Measurements from ENCODE around the gene CALML3. TPM values are rescaled to one million over a fixed set of nuclear protein-coding genes. Genes with fewer than 3 reads are reported as not detected.

The CALML3 gene
- total and polyA plus RNA-seq, 2 donors (not counting 1 experiment from before 2014, with no cell fraction given), result not detected

DNA sequence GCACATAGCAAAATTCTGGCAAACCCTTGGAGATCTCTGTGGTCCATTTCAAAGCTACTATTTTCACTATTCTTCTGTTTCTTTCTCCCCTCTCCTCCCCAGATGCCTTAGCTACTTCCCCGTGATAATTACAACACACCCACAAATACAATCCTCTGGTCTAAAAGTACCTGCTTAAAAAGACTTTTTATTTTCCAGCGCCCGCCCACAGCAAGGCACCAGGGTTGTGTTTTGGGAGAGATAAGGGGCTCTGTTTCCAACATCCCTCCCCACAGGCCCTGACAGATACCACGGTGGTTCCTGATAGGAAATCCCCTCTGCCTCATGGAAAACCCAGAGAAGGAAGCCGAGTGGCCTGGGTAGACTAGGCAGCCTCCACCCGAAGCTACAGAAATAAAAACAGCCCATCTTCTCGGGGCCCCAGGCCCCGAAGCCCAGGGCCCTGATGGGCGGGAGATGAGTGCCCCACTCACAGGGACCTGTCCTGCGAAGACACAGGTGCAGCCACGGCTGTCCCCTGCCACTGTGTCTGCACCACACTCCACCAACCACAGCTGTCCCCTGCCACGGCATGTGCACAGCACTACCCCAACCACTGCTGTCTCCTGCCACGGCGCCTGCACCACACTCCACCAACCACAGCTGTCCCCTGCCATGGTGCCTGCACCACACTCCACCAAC, 45.1 kb upstream of the CALML3 start:
- H3K4me1 ChIP-seq (ENCODE audit: control insufficient read depth, extremely low read depth, insufficient read depth, low read length), result no peaks in the 10 kb centered on the region
- TF ChIP-seq EZH2 (IDR thresholded peaks at IDR 0.05; ENCODE audit: low read length, missing control alignments), result no peak
- TF ChIP-seq, protein P1, sequence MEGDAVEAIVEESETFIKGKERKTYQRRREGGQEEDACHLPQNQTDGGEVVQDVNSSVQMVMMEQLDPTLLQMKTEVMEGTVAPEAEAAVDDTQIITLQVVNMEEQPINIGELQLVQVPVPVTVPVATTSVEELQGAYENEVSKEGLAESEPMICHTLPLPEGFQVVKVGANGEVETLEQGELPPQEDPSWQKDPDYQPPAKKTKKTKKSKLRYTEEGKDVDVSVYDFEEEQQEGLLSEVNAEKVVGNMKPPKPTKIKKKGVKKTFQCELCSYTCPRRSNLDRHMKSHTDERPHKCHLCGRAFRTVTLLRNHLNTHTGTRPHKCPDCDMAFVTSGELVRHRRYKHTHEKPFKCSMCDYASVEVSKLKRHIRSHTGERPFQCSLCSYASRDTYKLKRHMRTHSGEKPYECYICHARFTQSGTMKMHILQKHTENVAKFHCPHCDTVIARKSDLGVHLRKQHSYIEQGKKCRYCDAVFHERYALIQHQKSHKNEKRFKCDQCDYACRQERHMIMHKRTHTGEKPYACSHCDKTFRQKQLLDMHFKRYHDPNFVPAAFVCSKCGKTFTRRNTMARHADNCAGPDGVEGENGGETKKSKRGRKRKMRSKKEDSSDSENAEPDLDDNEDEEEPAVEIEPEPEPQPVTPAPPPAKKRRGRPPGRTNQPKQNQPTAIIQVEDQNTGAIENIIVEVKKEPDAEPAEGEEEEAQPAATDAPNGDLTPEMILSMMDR (conservative IDR thresholded peaks at IDR 0.05 in 1 of 2, IDR thresholded peaks at IDR 0.05 in 1 of 2; ENCODE audit: low read depth in 1 of 2, low read length in 2 of 2), result no peak
- no peaks in the 10 kb centered on the region for H3K27me3 ChIP-seq (ENCODE audit: control insufficient read depth, insufficient read depth, low read length)
- no peak overlapping the region for H3K4me2 ChIP-seq (ENCODE audit: extremely low read depth, insufficient read depth, low read length)
- no peaks in the 10 kb centered on the region for H3K9me3 ChIP-seq (ENCODE audit: control insufficient read depth, insufficient read depth, low read depth, low read length)
- no peak overlapping the region for H3K9ac ChIP-seq (ENCODE audit: insufficient read depth, low read length)
- no peaks in the 10 kb centered on the region for H3K36me3 ChIP-seq (ENCODE audit: control insufficient read depth, insufficient read depth, low read length)
- H3K27ac ChIP-seq (ENCODE audit: insufficient read depth, low read length), result no peak overlapping the region
- no peaks in the 10 kb centered on the region for H3K79me2 ChIP-seq (ENCODE audit: control insufficient read depth, insufficient read depth, low read length)
- DNase-seq (ENCODE audit: low read depth in 2 of 2), result no peak
- H2AFZ ChIP-seq (ENCODE audit: low read length), result no peak overlapping the region
- H4K20me1 ChIP-seq (ENCODE audit: control insufficient read depth, extremely low read depth, insufficient read depth, low read length), result no peaks in the 10 kb centered on the region
- H3K4me3 ChIP-seq (replicated peaks in 1 of 4; ENCODE audit: control extremely low read depth in 1 of 4, insufficient read depth in 1 of 4, low read depth in 3 of 4, low read length in 4 of 4), result no peak overlapping the region

GRCh38 chr10:5480162-5480941, 44.4 kb upstream of the CALML3 start:
- Histone ChIP-seq H4K20me1 (ENCODE audit: control insufficient read depth, extremely low read depth, insufficient read depth, low read length) (no peaks in the 10 kb centered on the region), H3K9me3 (ENCODE audit: control insufficient read depth, insufficient read depth, low read depth, low read length) (no peaks in the 10 kb centered on the region), H3K9ac (ENCODE audit: insufficient read depth, low read length) (no peak overlapping the region), H3K27ac (ENCODE audit: insufficient read depth, low read length) (no peak overlapping the region), H3K4me1 (ENCODE audit: control insufficient read depth, extremely low read depth, insufficient read depth, low read length) (no peaks in the 10 kb centered on the region), H3K36me3 (ENCODE audit: control insufficient read depth, insufficient read depth, low read length) (no peaks in the 10 kb centered on the region), H3K4me2 (ENCODE audit: extremely low read depth, insufficient read depth, low read length) (no peak overlapping the region), H3K27me3 (ENCODE audit: control insufficient read depth, insufficient read depth, low read length) (peaks cover 5% of the 10 kb centered on the region), H3K4me3 (replicated peaks in 1 of 4; ENCODE audit: control extremely low read depth in 1 of 4, insufficient read depth in 1 of 4, low read depth in 3 of 4, low read length in 4 of 4) (no peak overlapping the region), H3K79me2 (ENCODE audit: control insufficient read depth, insufficient read depth, low read length) (no peaks in the 10 kb centered on the region), H2AFZ (ENCODE audit: low read length) (no peak overlapping the region)
- TF ChIP-seq, protein P1 (conservative IDR thresholded peaks at IDR 0.05 in 1 of 2, IDR thresholded peaks at IDR 0.05 in 1 of 2; ENCODE audit: low read depth in 1 of 2, low read length in 2 of 2), result no peak
- no peak for DNase-seq (ENCODE audit: low read depth in 2 of 2)

DNA sequence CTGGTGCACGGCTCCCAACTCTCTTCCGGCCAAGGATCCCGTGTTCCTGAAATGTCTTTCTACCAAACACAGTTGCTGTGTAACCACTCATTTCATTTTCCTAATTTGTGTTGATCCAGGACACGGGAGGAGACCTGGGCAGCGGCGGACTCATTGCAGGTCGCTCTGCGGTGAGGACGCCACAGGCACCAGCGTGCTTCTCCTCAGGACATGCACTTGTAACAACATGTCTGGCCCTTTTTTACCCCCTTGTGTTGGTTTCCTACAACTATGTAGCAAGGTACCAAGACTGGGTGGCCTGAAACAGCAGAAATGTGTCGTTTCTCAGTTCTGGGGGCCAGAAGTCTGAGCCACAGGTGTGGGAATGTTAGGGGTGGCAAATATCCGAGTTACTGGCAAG, 43.6 kb upstream of the CALML3 start:
- no peak overlapping the region for H3K9ac ChIP-seq (ENCODE audit: insufficient read depth, low read length)
- TF ChIP-seq, protein P1 (conservative IDR thresholded peaks at IDR 0.05 in 1 of 2, IDR thresholded peaks at IDR 0.05 in 1 of 2; ENCODE audit: low read depth in 1 of 2, low read length in 2 of 2), result no peak
- TF ChIP-seq EZH2 (IDR thresholded peaks at IDR 0.05; ENCODE audit: low read length, missing control alignments), result no peak

More for the DNA sequence above, 43.6 kb upstream of the CALML3 start:
- H2AFZ ChIP-seq (ENCODE audit: low read length), result no peak overlapping the region
- H3K4me2 ChIP-seq (ENCODE audit: extremely low read depth, insufficient read depth, low read length), result no peak overlapping the region
- H4K20me1 ChIP-seq (ENCODE audit: control insufficient read depth, extremely low read depth, insufficient read depth, low read length), result no peaks in the 10 kb centered on the region
- no peaks in the 10 kb centered on the region for H3K36me3 ChIP-seq (ENCODE audit: control insufficient read depth, insufficient read depth, low read length)
- H3K79me2 ChIP-seq (ENCODE audit: control insufficient read depth, insufficient read depth, low read length), result no peaks in the 10 kb centered on the region
- H3K27ac ChIP-seq (ENCODE audit: insufficient read depth, low read length), result no peak overlapping the region
- no peak for DNase-seq (ENCODE audit: low read depth in 2 of 2)
- H3K4me1 ChIP-seq (ENCODE audit: control insufficient read depth, extremely low read depth, insufficient read depth, low read length), result no peaks in the 10 kb centered on the region
- peaks cover 12% of the 10 kb centered on the region for H3K27me3 ChIP-seq (ENCODE audit: control insufficient read depth, insufficient read depth, low read length)
- H3K9me3 ChIP-seq (ENCODE audit: control insufficient read depth, insufficient read depth, low read depth, low read length), result no peaks in the 10 kb centered on the region
- H3K4me3 ChIP-seq (replicated peaks in 1 of 4; ENCODE audit: control extremely low read depth in 1 of 4, insufficient read depth in 1 of 4, low read depth in 3 of 4, low read length in 4 of 4), result no peak overlapping the region
